HTERT RPE-1 (cell line): ENCODE data around the gene CDK16.

ENCODE experiments used
- in situ Hi-C: fragments of 300-500 bp; cut with MboI; formaldehyde crosslinking; loops from 4 replicates; pipeline ENCODE4 v1.14.3; 2020; ENCODE audit warnings: low sequenced_read_pairs

Gene CDK16

DNA sequence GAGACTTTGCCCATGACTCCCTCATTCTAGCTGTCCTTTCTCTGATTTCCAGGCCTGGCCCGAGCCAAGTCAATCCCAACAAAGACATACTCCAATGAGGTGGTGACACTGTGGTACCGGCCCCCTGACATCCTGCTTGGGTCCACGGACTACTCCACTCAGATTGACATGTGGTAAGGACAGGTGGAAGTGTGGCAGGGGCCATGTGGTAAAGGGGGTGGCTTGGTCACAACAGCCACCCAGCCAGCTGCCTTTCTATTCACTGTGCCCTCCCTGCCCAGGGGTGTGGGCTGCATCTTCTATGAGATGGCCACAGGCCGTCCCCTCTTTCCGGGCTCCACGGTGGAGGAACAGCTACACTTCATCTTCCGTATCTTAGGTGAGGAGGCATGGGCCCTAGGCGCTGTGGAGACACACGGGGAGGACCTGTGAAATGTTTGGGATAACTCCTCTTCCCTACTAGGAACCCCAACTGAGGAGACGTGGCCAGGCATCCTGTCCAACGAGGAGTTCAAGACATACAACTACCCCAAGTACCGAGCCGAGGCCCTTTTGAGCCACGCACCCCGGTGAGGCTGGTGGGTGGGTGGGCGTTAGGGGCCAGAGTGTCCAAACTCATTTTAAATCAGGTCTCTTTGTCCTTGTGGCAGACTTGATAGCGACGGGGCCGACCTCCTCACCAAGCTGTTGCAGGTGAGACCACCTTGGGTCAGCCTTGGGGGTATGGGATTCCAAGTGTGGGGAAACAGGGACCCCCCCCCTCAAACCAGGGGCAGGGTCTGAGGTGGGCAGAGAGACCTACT is 8.3 kb downstream of the CDK16 start:
- in situ Hi-C loops = no loop called here

DNA sequence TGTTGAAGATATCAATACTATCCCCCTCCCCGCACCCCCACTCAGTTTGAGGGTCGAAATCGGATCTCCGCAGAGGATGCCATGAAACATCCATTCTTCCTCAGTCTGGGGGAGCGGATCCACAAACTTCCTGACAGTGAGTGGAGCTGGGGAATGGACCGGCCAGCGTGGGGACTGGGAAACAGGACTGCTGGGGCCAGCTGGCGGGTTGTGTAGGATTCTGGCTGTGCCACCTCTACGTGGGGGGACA is 8.8 kb downstream of the CDK16 start:
- in situ Hi-C loops = no loop called here

DNA sequence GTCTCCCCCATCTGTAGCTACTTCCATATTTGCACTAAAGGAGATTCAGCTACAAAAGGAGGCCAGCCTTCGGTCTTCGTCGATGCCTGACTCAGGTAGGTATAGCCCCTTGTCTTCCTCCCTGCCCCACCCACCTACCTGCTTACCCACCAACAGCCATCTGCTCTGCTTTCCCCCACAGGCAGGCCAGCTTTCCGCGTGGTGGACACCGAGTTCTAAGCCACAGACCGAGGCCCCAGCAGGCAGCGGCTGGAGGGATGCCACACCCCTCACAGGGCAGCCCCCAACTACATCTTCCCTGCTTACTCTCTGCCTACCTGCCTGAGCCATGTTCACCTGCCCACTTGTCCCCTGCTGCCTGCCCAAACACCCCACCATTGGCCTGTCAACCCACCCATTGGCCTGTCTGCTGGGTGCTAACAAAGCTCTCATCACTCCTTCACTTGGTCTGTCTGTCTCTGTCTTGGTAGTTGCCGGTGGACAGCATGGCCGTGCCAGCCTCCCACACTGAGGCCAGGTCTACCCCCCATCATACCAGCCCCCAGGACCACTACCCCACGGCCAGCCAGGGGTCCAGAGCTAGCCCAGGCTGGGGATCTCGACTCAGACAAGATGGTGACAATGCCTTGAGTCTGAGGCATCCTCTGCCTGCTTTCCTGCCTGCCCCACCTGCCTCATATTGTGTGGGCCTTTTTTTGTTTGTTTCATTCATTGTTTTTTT is 10.2 kb downstream of the CDK16 start:
- in situ Hi-C loops = no loop called here

DNA sequence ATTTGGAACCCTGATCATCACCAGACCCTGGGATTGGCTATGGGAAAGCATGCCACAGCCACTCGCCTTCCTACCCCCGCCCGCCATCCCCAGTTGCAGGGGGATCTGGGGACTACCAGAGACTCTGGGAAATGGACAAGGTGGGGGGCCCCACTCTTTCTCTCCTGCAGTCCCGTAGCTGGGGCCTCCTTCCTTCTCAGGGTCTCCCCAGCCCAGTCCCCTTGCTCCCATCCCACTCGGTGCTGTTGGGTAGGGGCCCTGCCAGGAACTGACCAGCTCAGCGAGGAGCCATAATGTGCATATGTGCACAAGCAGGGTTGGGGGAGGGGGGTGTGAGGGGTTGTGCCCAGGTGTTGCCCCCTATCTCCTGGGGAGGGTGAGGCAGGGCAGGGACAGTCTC is 10.9 kb downstream of the CDK16 start:
- in situ Hi-C loops = no loop called here

DNA sequence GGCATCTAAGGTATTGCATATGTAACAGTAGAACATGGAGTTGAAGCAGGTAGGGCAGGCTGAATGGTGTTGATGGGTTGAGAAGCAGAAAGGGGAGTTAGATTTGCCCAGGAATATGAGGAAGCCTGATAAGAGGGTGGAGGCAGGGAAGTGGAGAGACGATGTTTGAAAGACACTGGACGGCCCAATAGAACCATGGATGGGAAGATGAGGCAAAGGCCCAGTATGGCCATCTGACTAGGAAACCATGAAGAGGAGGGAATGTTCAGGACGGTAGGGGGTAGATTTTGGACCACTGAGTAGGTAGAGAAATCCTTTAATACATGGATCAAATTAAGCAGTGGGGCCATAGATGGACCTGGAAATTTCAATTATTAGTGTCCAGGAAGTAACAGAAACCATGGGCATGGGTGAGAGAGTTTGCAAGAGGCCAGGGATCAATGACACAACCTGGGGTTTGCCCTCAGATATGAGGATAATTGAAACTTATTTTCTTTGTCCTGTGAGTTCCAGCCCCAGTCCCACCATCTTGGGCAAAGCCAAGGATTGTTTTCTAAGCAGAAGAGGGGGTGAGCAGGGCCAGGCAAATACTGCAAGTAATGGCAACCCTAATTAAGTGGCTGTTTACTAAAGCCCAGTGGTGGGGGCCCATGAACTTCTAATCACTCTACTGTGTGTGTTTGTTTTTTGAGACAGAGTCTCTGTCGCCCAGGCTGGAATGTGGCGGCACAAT is 11.8 kb downstream of the CDK16 start:
- in situ Hi-C loops = no loop called here

DNA sequence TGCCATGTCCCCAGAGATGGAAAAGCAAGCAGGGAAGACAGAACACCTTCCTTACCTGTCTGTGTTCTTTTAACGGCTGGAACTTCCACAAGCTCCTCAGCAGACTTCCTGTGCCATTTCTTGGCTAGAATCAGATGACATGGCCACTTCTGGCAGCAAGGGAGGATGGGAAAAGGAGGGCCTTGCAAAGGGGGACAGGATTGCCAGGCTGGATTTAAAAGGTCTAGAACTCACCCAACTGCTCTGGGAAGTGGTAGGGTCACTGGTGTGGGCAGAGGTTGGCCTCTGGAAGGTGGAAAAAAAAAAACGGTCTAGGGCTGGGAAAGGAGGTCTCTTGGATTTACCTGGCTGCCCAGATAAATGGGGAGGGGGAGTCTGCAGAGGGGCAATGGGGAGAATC is 12.7 kb downstream of the CDK16 start:
- in situ Hi-C loops = no loop called here

DNA sequence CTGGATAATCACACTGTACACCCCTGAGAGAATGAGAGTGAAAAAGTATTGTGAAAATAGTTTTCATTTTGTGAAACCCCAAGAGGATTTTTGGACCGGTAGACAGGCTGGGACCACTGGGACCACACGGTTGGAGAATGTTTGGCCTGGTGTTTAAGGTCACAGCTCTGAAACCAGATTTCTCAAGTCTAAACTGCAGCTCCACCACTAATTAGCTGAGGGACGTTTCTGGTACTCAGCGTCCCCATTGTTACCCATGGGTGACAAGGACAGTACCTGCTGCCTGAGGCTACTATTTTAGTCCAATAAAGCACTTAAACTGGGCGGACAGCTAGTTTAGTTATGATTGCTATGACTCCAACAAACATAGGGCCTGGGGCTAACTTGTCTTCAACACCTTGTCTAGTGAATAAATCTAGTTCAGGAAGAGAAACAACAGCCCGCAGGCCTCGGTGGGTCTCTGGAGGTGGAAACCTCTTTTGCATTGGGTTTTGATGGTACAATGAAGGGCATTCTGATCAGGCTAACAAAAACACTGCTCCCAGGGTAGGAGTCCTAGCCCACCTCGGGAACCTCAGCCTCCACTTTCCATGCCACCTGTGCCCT is 13.8 kb downstream of the CDK16 start:
- in situ Hi-C loops = no loop called here

DNA sequence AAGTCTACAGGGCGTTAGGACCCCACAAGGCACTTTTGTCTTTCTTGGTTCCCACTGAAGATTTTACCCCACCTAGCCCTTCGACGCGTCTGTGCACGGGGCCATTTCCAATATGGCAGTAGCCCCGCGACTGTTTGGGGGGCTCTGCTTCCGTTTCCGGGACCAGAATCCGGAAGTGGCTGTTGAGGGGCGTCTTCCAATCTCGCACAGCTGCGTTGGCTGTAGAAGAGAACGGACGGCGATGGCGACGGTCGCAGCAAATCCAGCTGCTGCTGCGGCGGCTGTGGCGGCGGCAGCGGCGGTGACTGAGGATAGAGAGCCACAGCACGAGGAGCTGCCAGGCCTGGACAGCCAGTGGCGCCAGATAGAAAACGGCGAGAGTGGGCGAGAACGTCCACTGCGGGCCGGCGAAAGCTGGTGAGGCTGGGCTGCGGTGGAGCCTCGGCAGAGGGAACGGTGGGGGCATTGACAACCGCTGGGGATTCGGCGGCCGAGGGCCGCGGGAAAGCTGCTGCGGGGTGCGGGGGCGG is 14.4 kb downstream of the CDK16 start, which contains the start of gene USP11:
TSS of gene USP11 (plus strand) at position 207 of the 530 bp plus-strand sequence. CDS start at position 242, 35 bp downstream.
- in situ Hi-C loops = no loop called here

DNA sequence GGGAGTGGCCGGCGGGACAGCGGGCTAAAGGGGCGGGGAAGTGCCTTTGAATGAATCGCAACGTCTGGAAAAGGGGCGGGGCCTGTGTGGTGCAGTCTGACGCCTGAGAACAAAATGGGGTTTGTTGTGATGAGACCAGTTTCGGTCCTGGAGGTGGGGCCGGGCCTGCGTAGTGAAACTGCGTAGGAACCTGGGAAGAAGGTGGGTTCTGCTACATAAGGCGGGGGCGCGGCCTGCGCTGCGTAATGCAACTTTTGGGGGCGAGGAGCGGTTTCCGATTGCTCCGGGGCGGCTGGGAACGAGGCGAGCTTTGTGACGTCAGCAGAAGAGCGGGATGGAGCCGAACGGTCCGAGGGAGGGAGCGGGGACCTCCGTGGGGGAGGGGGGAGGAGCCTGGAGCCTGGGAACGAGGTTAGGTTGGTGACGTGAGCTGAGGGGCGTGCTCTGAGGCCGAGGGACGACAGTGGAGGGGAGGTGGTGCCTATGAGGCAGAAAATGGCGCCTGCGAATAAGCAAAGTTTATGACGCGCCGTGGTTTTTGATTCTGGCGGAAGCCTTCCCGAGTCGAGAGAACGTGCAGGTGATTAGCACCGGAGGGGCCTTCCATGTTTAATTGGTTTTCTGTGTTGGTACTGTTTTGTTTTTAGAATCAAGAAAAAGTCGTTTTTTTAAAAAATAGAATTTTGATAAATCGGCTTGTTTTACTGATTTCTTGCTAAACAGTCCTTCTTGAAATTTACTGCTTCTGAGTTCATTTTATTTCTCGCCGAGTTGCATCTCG is 15.0 kb downstream of the CDK16 start:
- in situ Hi-C loops = no loop called here

DNA sequence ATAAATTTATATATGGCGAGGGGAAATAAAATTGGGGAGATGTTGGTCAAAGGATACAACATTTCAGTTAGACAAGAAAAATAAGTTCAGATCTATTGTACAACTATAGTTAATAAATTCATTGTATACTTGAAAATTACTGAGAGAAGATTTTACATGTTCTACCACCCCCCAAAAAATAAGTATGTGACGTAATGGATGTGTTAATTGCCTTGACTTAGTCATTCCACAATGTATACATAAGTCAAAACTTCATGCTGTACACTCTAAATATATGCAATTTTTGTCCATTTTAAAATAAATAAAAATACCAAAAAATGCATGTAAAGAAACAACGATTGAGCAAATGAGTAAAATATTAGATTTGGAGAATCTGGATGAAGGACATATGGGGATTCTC is 16.1 kb downstream of the CDK16 start:
- in situ Hi-C loops = no loop called here

DNA sequence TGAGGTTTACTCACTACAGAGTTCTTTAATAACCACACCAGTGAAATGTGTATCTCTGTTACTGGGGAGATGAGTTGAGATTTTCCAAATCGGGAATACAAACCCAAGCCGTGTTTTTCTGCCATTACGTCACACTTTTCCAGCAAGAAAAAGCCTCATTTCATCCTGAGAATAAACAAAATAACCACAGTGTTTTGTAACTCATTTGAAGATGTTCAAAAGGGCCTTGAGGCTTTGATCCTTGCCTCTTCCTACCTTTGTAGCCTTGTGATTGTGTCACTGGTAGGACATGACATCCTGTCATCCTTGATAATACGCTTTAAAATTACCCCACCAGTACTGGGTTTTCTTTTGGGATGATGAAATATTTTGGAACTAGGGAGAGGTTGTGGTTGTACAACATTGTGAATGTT is 17.2 kb downstream of the CDK16 start:
- in situ Hi-C loops = no loop called here

DNA sequence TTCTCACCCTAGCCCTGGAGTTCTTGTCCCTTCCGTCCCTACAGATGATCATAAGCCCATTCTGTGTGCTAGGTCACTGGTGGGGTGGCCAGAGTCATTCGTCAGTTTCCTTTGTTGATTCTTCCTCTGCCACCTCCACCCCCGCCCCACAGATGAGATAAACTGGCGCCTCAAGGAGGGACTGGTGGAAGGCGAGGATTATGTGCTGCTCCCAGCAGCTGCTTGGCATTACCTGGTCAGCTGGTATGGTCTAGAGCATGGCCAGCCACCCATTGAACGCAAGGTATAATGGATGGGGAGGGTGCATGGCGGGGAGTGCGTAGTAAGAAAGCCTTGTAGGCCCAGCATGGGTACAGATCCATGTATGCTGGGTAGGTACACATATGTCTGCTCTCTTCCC is 20.7 kb downstream of the CDK16 start:
- in situ Hi-C loops = no loop called here

DNA sequence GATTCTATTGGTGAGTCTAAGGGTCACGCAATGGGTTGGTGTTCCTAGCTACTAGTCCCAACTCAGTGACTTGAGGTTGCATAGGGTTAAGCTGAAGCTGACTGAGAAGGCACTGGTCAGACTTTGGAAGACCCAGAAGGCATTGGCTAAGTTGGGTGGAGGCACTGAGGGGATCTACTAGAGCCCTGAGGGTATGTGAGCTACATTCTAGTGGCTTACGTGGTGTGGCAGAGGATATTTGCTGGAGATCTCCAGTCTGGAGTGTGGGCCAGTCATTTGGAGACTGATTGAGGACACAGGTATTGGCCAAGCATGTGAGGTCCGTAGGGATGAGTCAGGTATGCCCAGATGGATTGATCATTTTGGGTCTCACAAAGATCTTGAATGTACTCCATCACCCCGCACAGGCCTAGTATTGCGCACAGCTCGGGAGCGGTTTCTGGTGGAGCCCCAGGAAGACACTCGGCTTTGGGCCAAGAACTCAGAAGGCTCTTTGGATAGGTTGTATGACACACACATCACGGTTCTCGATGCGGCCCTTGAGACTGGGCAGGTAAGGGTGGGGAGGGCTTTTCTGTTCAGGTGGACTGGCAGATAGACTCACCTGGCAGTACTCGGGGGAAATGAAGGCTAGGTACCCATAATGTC is 21.5 kb downstream of the CDK16 start:
- in situ Hi-C loops = no loop called here

DNA sequence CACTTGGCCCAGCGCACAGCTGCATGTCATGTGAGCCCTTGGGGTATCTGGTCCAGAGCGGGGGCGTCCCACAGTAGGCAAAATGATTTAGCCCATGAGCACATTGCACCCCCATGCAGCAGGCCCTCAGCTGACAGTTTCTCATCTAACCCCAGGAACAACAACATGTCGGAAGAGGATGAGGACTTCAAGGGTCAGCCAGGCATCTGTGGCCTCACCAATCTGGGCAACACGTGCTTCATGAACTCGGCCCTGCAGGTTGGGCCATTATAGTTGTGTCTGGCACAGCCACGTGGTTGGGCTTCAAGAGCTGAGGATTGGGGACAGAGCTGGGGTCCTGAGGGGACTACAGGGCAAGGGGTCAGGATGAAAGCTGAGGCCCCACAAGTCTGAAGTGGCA is 22.1 kb downstream of the CDK16 start:
- in situ Hi-C loops = no loop called here

DNA sequence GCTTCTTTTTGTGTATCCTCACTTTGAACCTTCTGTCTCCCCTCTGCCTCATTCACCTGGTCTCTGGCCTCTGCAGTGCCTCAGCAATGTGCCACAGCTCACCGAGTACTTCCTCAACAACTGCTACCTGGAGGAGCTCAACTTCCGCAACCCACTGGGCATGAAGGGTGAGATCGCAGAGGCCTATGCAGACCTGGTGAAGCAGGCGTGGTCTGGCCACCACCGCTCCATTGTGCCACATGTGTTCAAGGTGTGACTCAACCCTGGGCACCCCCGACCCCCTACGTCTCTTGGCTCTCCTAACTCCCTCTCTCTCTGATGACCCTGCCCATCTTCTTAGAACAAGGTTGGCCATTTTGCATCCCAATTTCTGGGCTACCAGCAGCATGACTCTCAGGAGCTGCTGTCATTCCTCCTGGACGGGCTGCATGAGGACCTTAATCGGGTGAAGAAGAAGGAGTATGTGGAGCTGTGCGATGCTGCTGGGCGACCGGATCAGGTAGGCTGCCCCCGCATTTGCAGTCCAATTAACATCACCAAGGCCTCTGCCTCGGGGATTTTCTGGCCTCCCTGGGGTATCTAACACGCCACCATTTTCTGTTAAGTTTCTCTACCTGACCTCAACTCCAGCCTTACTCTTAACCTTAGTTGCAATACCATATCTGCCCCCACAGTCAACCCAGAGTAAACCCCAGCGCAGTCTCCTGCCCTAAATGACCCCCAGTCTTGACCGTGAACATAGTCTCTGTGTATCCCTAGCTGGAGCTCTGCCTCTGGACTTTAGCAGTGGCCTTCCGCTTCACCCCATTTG is 22.9 kb downstream of the CDK16 start:
- in situ Hi-C loops = no loop called here

DNA sequence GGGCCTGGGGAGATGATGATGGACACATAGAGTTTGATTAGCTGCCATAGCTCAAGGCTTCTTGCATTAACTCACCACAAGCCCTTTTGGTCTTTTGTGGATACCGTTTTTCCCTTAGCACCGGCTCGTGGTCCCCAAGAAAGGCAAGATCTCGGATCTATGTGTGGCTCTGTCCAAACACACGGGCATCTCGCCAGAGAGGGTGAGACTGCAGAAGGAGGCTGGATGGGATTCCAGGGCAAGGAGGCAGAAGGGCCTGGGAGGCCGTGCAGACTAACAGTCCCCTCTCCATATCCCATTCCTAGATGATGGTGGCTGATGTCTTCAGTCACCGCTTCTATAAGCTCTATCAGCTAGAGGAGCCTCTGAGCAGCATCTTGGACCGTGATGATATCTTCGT is 23.8 kb downstream of the CDK16 start:
- in situ Hi-C loops = no loop called here

DNA sequence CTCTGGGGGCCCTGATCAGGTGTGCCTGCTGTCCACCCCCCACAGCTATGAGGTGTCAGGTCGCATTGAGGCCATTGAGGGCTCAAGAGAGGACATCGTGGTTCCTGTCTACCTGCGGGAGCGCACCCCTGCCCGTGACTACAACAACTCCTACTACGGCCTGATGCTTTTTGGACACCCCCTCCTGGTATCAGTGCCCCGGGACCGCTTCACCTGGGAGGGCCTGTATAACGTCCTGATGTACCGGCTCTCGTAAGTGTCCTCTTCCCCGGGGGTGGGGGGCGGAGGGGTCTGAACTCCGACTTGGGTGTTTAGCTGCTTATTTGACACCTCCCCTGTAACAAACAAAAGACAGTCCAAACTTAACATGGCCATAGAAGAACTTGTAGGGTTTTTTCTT is 24.9 kb downstream of the CDK16 start:
- in situ Hi-C loops = no loop called here

DNA sequence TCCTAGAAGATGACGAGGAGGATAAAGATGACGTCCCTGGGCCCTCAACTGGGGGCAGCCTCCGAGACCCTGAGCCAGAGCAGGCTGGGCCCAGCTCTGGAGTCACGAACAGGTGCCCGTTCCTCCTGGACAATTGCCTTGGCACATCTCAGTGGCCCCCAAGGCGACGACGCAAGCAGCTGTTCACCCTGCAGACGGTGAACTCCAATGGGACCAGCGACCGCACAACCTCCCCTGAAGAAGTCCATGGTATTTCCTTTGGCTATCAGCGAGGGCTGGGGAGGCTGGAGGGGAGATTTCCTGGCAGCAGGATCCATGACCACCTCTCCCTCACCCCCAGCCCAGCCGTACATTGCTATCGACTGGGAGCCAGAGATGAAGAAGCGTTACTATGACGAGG is 26.2 kb downstream of the CDK16 start:
- in situ Hi-C loops = no loop called here

DNA sequence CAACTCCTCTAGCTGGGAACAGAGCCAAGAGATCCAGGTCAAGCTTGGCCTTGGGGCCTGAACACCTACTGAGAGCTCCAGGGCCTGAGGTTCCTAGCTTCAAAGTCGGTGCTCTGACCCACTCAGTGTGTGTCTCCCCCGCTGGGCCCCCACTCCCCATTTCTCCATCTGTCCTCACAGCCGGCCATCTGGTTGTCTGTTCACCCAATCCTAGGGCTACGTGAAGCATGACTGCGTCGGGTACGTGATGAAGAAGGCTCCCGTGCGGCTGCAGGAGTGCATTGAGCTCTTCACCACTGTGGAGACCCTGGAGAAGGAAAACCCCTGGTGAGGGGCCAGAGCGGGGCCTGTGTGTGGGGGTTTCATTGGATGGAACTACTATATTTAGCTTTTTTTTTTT is 26.7 kb downstream of the CDK16 start:
- in situ Hi-C loops = no loop called here
